Suprapubic skin (tissue), 4 donors: Measurements from ENCODE around the gene TMEM86B. TPM values are rescaled to one million over a fixed set of nuclear protein-coding genes. Genes with fewer than 3 reads are reported as not detected.
A peak's percentile ranks its signal among the peaks of the same experiment; 100 is the strongest.

Source experiments
- DNase-seq, 2 donors: peaks; one replicate each; pipeline ENCODE4 v3.0.0-alpha.2; 2019; ENCODE audit warnings: low spot score in 2 of 2
- H3K27ac ChIP-seq: fragments of 200-600 bp; sonication (generic); one replicate; pipeline ENCODE4 v1.5.1; 2019
- H3K27me3 ChIP-seq: fragments of 200-600 bp; sonication (generic); one replicate; pipeline ENCODE4 v1.5.1; 2019
- H3K36me3 ChIP-seq: fragments of 200-600 bp; sonication (generic); one replicate; pipeline ENCODE4 v1.5.1; 2019
- H3K4me1 ChIP-seq: fragments of 200-600 bp; sonication (generic); one replicate; pipeline ENCODE4 v1.5.1; 2019
- H3K4me3 ChIP-seq: fragments of 200-600 bp; sonication (generic); one replicate; pipeline ENCODE4 v1.5.1; 2019; ENCODE audit warnings: mild to moderate bottlenecking
- H3K9me3 ChIP-seq: fragments of 200-600 bp; sonication (generic); one replicate; pipeline ENCODE4 v1.5.1; 2019
- CTCF ChIP-seq, 2 donors: fragments of 200-600 bp in 1 of 2; fragments of 450-650 bp in 1 of 2; sonication (generic) in 1 of 2; IDR thresholded peaks; one replicate each; pipeline ENCODE4 v1.5.1; 2016 to 2019; ENCODE audit warnings: antibody characterized with exemption in 2 of 2, mild to moderate bottlenecking in 1 of 2, moderate library complexity in 1 of 2
- EP300 ChIP-seq: sonication (generic); formaldehyde crosslinking; IDR thresholded peaks from one replicate; pipeline ENCODE4 v1.6.1; 2017; ENCODE audit warnings: antibody characterized with exemption
- POLR2A ChIP-seq, 2 donors: fragments of 450-650 bp; IDR thresholded peaks; one replicate each; pipeline ENCODE4 v1.6.1; 2017; ENCODE audit warnings: antibody characterized with exemption in 2 of 2, mild to moderate bottlenecking in 2 of 2, moderate library complexity in 2 of 2
- POLR2AphosphoS5 ChIP-seq, 3 donors: sonication (generic); formaldehyde crosslinking; IDR thresholded peaks; one replicate each; pipeline ENCODE4 v1.6.1; 2017; ENCODE audit warnings: antibody characterized with exemption in 3 of 3
- WGBS: methylation state at CpG from one replicate; pipeline ENCODE4 v1.1.5; 2018; 5-methylcytosine and 5-hydroxymethylcytosine counted together
- total RNA-seq, 4 donors: library from RNA; depleted of rRNA; stranded (reverse); fragments of >200 nt; gene quantifications; one replicate each; pipeline ENCODE4 v1.1.0, GENCODE V29; 2016

TMEM86B gene
- total RNA-seq, 4 donors from 2014 or later = 2.0 to 9.4 (median 4.2) TPM

- H3K4me1 ChIP-seq = peaks cover 74% of the 10 kb centered on the region
These were observed 25.5 kb upstream of the TMEM86B start for GRCh38 chr19:55253842-55254624.

GRCh38 chr19:55252760-55253663 lies 24.4 kb upstream of the TMEM86B start:
- Histone ChIP-seq H3K27ac (no peak overlapping the region), H3K27me3 (no peaks in the 10 kb centered on the region), H3K4me1 (peaks cover 85% of the 10 kb centered on the region), H3K4me3 (no peak overlapping the region), H3K36me3 (no peaks in the 10 kb centered on the region), H3K9me3 (no peaks in the 10 kb centered on the region)
- DNase-seq = no peak
- TF ChIP-seq POLR2A (IDR thresholded peaks at IDR 0.05) = no peak
- TF ChIP-seq EP300 = no peak
- TF ChIP-seq CTCF (IDR thresholded peaks at IDR 0.05) = no peak
- no peak for TF ChIP-seq POLR2AphosphoS5 (IDR thresholded peaks at IDR 0.05)
- WGBS = 84% methylated on average over 18 of the region's 21 CpGs

More at GRCh38 chr19:55253842-55254624, 25.5 kb upstream of the TMEM86B start:
- Histone ChIP-seq H3K36me3 (no peaks in the 10 kb centered on the region), H3K27ac (peak overlapping the region; percentile 49), H3K4me3 (peak overlapping the region; percentile 39), H3K9me3 (no peaks in the 10 kb centered on the region), H3K27me3 (no peaks in the 10 kb centered on the region)
- 67% methylated on average over 18 of the region's 23 CpGs for WGBS
- TF ChIP-seq EP300 = no peak
- no peak for TF ChIP-seq POLR2AphosphoS5 (IDR thresholded peaks at IDR 0.05)
- TF ChIP-seq CTCF (IDR thresholded peaks at IDR 0.05) = no peak
- no peak for TF ChIP-seq POLR2A (IDR thresholded peaks at IDR 0.05)
- DNase-seq = peak in 1 of 2 donors; percentile 69

- peaks cover 78% of the 10 kb centered on the region for H3K4me1 ChIP-seq
- no peak overlapping the region for H3K27ac ChIP-seq
- H3K36me3 ChIP-seq = peaks cover 9% of the 10 kb centered on the region
- DNase-seq = no peak
- TF ChIP-seq POLR2A (IDR thresholded peaks at IDR 0.05) = no peak
- no peak for TF ChIP-seq POLR2AphosphoS5 (IDR thresholded peaks at IDR 0.05)
- TF ChIP-seq EP300 = no peak
- TF ChIP-seq CTCF (IDR thresholded peaks at IDR 0.05) = no peak
- H3K9me3 ChIP-seq = no peaks in the 10 kb centered on the region
- 48% methylated on average over 11 of the region's 19 CpGs for WGBS
- no peak overlapping the region for H3K4me3 ChIP-seq
- H3K27me3 ChIP-seq = no peaks in the 10 kb centered on the region
These were observed 22.9 kb upstream of the TMEM86B start for GRCh38 chr19:55251341-55252081.

- 94% methylated on average over 17 of the region's 18 CpGs for WGBS
- DNase-seq = peak in 1 of 2 donors; percentile 76
- H3K27ac ChIP-seq = no peak overlapping the region
- TF ChIP-seq CTCF (IDR thresholded peaks at IDR 0.05) (no peak), POLR2A (IDR thresholded peaks at IDR 0.05) (no peak), POLR2AphosphoS5 (IDR thresholded peaks at IDR 0.05) (no peak), EP300 (no peak)
- no peaks in the 10 kb centered on the region for H3K9me3 ChIP-seq
- H3K27me3 ChIP-seq = no peaks in the 10 kb centered on the region
- peaks cover 20% of the 10 kb centered on the region for H3K36me3 ChIP-seq
- H3K4me3 ChIP-seq = no peak overlapping the region
- peaks cover 67% of the 10 kb centered on the region for H3K4me1 ChIP-seq
These were observed 21.9 kb upstream of the TMEM86B start for GRCh38 chr19:55250262-55251036.
